Measurements from ENCODE around the gene NOS1AP. TPM values are rescaled to one million over a fixed set of nuclear protein-coding genes. Genes with fewer than 3 reads are reported as not detected.

NOS1AP gene
- total RNA-seq, 1 experiment from 2014 or later, result 2.6 TPM

DNA sequence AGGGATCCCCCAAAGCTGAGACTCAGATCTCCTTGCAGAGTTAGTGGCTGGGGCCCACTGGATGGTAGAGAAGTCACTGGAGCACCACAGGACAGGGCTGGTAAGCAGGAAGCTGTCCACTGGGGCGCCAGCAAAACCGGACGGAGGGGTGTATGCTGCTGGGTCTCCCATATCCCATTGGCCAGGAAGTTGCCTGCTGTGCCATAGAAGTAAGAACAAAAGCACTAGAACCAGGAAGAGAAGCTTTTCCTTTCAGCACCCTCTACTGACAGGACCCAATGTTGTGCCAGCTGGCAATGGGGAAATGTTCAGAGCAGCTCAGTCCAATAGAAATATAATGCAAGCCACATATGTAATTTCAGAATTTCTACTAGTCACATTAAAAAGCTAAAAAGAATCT lies 160.6 kb downstream of the NOS1AP start:
- Histone ChIP-seq H3K79me2 (ENCODE audit: low read length) (no peaks in the 10 kb centered on the region), H3K9me2 (replicated peaks; ENCODE audit: low read length) (no peaks in the 10 kb centered on the region), H3K9ac (ENCODE audit: low read length) (no peak overlapping the region), H4K20me1 (ENCODE audit: low read length) (no peaks in the 10 kb centered on the region), H3K27me3 (ENCODE audit: low read length) (no peaks in the 10 kb centered on the region), H2AFZ (ENCODE audit: low read length) (no peak overlapping the region), H3K9me3 (ENCODE audit: low read length) (no peaks in the 10 kb centered on the region), H3K4me1 (ENCODE audit: insufficient read depth, low read length) (no peaks in the 10 kb centered on the region), H3K36me3 (ENCODE audit: low read depth, low read length) (no peaks in the 10 kb centered on the region), H3F3A (ENCODE audit: low read length, unreplicated experiment) (no peaks in the 10 kb centered on the region), H3K4me3 (ENCODE audit: low read length) (no peak overlapping the region), H3K27ac (ENCODE audit: low read length) (no peak overlapping the region), H3K4me2 (ENCODE audit: low read length) (no peak overlapping the region)
- TF ChIP-seq, protein P1, sequence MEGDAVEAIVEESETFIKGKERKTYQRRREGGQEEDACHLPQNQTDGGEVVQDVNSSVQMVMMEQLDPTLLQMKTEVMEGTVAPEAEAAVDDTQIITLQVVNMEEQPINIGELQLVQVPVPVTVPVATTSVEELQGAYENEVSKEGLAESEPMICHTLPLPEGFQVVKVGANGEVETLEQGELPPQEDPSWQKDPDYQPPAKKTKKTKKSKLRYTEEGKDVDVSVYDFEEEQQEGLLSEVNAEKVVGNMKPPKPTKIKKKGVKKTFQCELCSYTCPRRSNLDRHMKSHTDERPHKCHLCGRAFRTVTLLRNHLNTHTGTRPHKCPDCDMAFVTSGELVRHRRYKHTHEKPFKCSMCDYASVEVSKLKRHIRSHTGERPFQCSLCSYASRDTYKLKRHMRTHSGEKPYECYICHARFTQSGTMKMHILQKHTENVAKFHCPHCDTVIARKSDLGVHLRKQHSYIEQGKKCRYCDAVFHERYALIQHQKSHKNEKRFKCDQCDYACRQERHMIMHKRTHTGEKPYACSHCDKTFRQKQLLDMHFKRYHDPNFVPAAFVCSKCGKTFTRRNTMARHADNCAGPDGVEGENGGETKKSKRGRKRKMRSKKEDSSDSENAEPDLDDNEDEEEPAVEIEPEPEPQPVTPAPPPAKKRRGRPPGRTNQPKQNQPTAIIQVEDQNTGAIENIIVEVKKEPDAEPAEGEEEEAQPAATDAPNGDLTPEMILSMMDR (conservative IDR thresholded peaks at IDR 0.05; ENCODE audit: low read depth, low read length), result peak; percentile 69
- no peak for TF ChIP-seq EZH2 (IDR thresholded peaks at IDR 0.05; ENCODE audit: low read length, unreplicated experiment)
- TF ChIP-seq EZH2phosphoT487 (IDR thresholded peaks at IDR 0.05; ENCODE audit: borderline replicate concordance, low read length), result no peak
- intact Hi-C loops (cut with micrococcal nuclease), result no loop called here
- ChIA-PET POLR2A (ENCODE audit: unreplicated experiment) (no interaction called here), CTCF (interaction anchor here (0.5 to 0.7 kb wide), 2 partner anchors 52 to 159 kb away, joined by 3 read pairs; no protein-coding TSS in a partner anchor)
- ATAC-seq (peak; percentile 54; the same call in 1 of the 2 replicates), DNase-seq (peak; percentile 53)
- no TSS peak for BruUV-seq (replicated peaks)

DNA sequence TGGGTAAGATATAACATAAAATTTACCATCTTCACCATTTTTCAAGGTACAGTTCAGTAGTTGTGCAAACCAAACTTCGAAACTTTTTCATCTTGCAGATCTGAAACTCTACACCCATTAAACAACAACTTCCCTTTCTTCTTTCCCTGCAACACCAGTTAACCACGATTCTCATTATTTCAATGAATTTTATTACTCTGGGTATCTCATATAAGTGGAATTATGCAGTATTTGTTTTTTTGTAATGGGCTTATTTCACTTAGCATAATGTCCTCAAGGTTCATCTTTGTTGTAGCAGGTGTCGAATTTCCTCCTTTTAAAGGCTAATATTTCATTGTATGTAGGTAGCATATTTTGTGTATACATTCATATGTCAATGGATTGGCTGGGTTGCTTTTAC lies 161.0 kb downstream of the NOS1AP start:
- no TSS peak for BruUV-seq (replicated peaks)
- CTCF ChIA-PET, result interaction anchor here (0.5 kb wide), 1 partner anchor 159 kb away, joined by 3 read pairs; no protein-coding TSS in a partner anchor
- Histone ChIP-seq H3K9me3 (ENCODE audit: low read length) (no peaks in the 10 kb centered on the region), H3K4me3 (ENCODE audit: low read length) (no peak overlapping the region), H3K9me2 (replicated peaks; ENCODE audit: low read length) (no peaks in the 10 kb centered on the region), H3K4me2 (ENCODE audit: low read length) (no peak overlapping the region), H3K27ac (ENCODE audit: low read length) (no peak overlapping the region), H3K27me3 (ENCODE audit: low read length) (no peaks in the 10 kb centered on the region), H3F3A (ENCODE audit: low read length, unreplicated experiment) (no peaks in the 10 kb centered on the region), H2AFZ (ENCODE audit: low read length) (no peak overlapping the region), H3K4me1 (ENCODE audit: insufficient read depth, low read length) (no peaks in the 10 kb centered on the region), H4K20me1 (ENCODE audit: low read length) (no peaks in the 10 kb centered on the region), H3K36me3 (ENCODE audit: low read depth, low read length) (no peaks in the 10 kb centered on the region), H3K79me2 (ENCODE audit: low read length) (no peaks in the 10 kb centered on the region), H3K9ac (ENCODE audit: low read length) (no peak overlapping the region)
- TF ChIP-seq, protein P1 (conservative IDR thresholded peaks at IDR 0.05; ENCODE audit: low read depth, low read length), result no peak
- TF ChIP-seq EZH2 (IDR thresholded peaks at IDR 0.05; ENCODE audit: low read length, unreplicated experiment) (no peak), EZH2phosphoT487 (IDR thresholded peaks at IDR 0.05; ENCODE audit: borderline replicate concordance, low read length) (no peak)
- POLR2A ChIA-PET (ENCODE audit: unreplicated experiment), result no interaction called here
- DNase-seq (no peak), ATAC-seq (no peak)
- intact Hi-C loops (cut with micrococcal nuclease), result no loop called here

DNA sequence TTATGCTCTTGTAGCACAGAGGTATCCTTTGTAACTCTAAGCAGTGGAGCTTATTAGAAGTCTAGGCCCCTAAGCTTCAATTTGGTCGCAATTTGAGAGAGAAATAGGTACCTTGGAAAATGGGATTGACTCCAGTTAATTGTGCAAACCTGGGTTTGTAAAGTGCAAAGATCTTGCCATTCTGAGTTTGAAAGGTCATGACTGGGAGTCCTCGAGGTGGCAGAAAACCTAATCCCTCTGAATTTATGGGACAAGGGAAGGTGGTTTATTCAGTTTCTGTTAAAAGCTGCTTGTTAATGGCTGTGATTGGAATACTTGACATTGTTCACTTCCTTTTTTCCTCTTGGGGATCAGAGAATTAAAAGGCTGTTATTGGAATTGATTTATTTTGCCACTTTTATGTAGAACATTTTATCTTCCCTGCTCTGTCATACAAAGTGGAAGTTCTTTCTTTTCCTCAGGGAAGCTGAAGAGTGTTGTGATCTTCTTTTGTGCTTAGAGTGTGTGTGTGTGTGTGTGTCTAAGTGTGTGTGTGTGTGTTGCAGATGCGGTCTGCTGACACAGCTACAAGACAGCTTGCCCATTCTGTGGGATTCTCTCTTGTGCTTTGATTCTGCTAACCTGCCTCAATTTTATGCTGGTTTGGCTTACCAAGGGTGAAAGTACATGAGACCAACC lies 162.7 kb downstream of the NOS1AP start:
- CTCF ChIA-PET, result no interaction called here
- Histone ChIP-seq H2AFZ (ENCODE audit: low read length) (no peak overlapping the region), H3K4me2 (ENCODE audit: low read length) (no peak overlapping the region), H3K36me3 (ENCODE audit: low read depth, low read length) (no peaks in the 10 kb centered on the region), H4K20me1 (ENCODE audit: low read length) (no peaks in the 10 kb centered on the region), H3K9me2 (replicated peaks; ENCODE audit: low read length) (no peaks in the 10 kb centered on the region), H3K79me2 (ENCODE audit: low read length) (no peaks in the 10 kb centered on the region), H3K27me3 (ENCODE audit: low read length) (no peaks in the 10 kb centered on the region), H3F3A (ENCODE audit: low read length, unreplicated experiment) (no peaks in the 10 kb centered on the region), H3K4me3 (ENCODE audit: low read length) (no peak overlapping the region), H3K4me1 (ENCODE audit: insufficient read depth, low read length) (no peaks in the 10 kb centered on the region), H3K9me3 (ENCODE audit: low read length) (no peaks in the 10 kb centered on the region), H3K27ac (ENCODE audit: low read length) (no peak overlapping the region), H3K9ac (ENCODE audit: low read length) (no peak overlapping the region)
- ATAC-seq, result no peak
- no peak for DNase-seq
- intact Hi-C loops (cut with micrococcal nuclease), result no loop called here
- POLR2A ChIA-PET (ENCODE audit: unreplicated experiment), result no interaction called here
- no TSS peak for BruUV-seq (replicated peaks)
- TF ChIP-seq EZH2phosphoT487 (IDR thresholded peaks at IDR 0.05; ENCODE audit: borderline replicate concordance, low read length) (no peak), EZH2 (IDR thresholded peaks at IDR 0.05; ENCODE audit: low read length, unreplicated experiment) (no peak)
- TF ChIP-seq, protein P1 (conservative IDR thresholded peaks at IDR 0.05; ENCODE audit: low read depth, low read length), result no peak
